ENCODE data around the gene MYO5C. TPM values are rescaled to one million over a fixed set of nuclear protein-coding genes. Genes with fewer than 3 reads are reported as not detected.

Gene MYO5C
- total and polyA plus RNA-seq, 10 of the 15 experiments (the other 5 are each of a cell fraction or from before 2014, with no cell fraction given) = 0.29 to 1.3 (median 0.75) TPM

- in situ Hi-C loops (cut with MboI) (no loop called here), intact Hi-C loops (cut with micrococcal nuclease; ENCODE audit: unreplicated experiment) (no loop called here)
- no TSS peak for BruUV-seq (replicated peaks)
- Histone ChIP-seq H3K36me3 (ENCODE audit: control insufficient read depth in 2 of 2, insufficient read depth in 2 of 2, low read length in 1 of 2) (no peaks in the 10 kb centered on the region), H3K9ac (ENCODE audit: control insufficient read depth, insufficient read depth, low read length) (no peak overlapping the region), H4K20me1 (ENCODE audit: control insufficient read depth, insufficient read depth) (no peaks in the 10 kb centered on the region), H3K4me3 (no peak overlapping the region), H2AFZ (ENCODE audit: control insufficient read depth, low read depth, low read length) (no peak overlapping the region), H3K9me3 (replicated peaks; ENCODE audit: control insufficient read depth, insufficient read depth, low read length) (no peaks in the 10 kb centered on the region), H3K27ac (ENCODE audit: control insufficient read depth, insufficient read depth) (no peak overlapping the region), H3K27me3 (replicated peaks in 1 of 2; ENCODE audit: control insufficient read depth in 2 of 2, insufficient read depth in 2 of 2, low read length in 1 of 2) (no peaks in the 10 kb centered on the region), H3K4me1 (ENCODE audit: control insufficient read depth, insufficient read depth, low read length) (no peaks in the 10 kb centered on the region), H3K79me2 (ENCODE audit: control insufficient read depth, insufficient read depth, low read length) (no peaks in the 10 kb centered on the region), H3K4me2 (ENCODE audit: control insufficient read depth, insufficient read depth) (no peak overlapping the region)
- ChIA-PET RAD21 (ENCODE audit: unreplicated experiment) (no interaction called here), POLR2A (interaction anchor here (0.5 kb wide), 1 partner anchor 21 kb away, joined by 4 read pairs; no protein-coding TSS in a partner anchor), CTCF (interaction anchor here (2.8 kb wide), 1 partner anchor 21 kb away, joined by 9 read pairs; no protein-coding TSS in a partner anchor), SMC1A (ENCODE audit: uncharacterized antibody, unreplicated experiment) (interaction anchor here (0.6 to 1.0 kb wide), 2 partner anchors 21 to 348 kb away, joined by 3 to 4 read pairs; no protein-coding TSS in a partner anchor)
- no peak for DNase-seq (ENCODE audit: low read depth, low spot score)
- ATAC-seq = no peak
- TF ChIP-seq KLF5 (IDR thresholded peaks at IDR 0.05; ENCODE audit: partially characterized antibody) (no peak), CREM (IDR thresholded peaks at IDR 0.05; ENCODE audit: low read depth) (no peak), ASH2L (IDR thresholded peaks at IDR 0.05; ENCODE audit: borderline replicate concordance, low read depth) (no peak), ZNF274 (IDR thresholded peaks at IDR 0.05; ENCODE audit: insufficient read depth, insufficient read length) (no peak), NR2C1 (IDR thresholded peaks at IDR 0.05) (no peak), WRNIP1 (IDR thresholded peaks at IDR 0.05; ENCODE audit: borderline replicate concordance, low read depth, low read length) (no peak), SMAD1 (IDR thresholded peaks at IDR 0.05; ENCODE audit: low read depth, partially characterized antibody) (no peak), SMC3 (IDR thresholded peaks at IDR 0.05; ENCODE audit: borderline replicate concordance, low read length) (no peak), MEF2B (IDR thresholded peaks at IDR 0.05; ENCODE audit: partially characterized antibody, poor library complexity, severe bottlenecking) (no peak), BHLHE40 (IDR thresholded peaks at IDR 0.05; ENCODE audit: borderline replicate concordance in 1 of 2, low read depth in 2 of 2, low read length in 1 of 2) (no peak), ZNF384 (IDR thresholded peaks at IDR 0.05; ENCODE audit: borderline replicate concordance, low read depth, low read length) (no peak), TCF3 (IDR thresholded peaks at IDR 0.05; ENCODE audit: borderline replicate concordance, insufficient read depth, low read depth, low read length) (no peak), YY1 (IDR thresholded peaks at IDR 0.05; ENCODE audit: low read depth, low read length) (no peak), USF2 (IDR thresholded peaks at IDR 0.05; ENCODE audit: borderline replicate concordance, low read depth, low read length) (no peak), EED (IDR thresholded peaks at IDR 0.05; ENCODE audit: low read depth) (no peak)
- WGBS (ENCODE audit: insufficient coverage, insufficient replicate concordance, low lambda C conversion rate, missing lambda C conversion rate) = 53% methylated on average over 3 of the region's 3 CpGs
- no peak for FAIRE-seq
Observed at GRCh38 chr15:52278135-52278534, 17.5 kb downstream of the MYO5C start.

Data from GM12878 (cell line).